Measurements from ENCODE around the gene SPINK13.

Gene SPINK13, protein sequence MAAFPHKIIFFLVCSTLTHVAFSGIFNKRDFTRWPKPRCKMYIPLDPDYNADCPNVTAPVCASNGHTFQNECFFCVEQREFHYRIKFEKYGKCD

DNA sequence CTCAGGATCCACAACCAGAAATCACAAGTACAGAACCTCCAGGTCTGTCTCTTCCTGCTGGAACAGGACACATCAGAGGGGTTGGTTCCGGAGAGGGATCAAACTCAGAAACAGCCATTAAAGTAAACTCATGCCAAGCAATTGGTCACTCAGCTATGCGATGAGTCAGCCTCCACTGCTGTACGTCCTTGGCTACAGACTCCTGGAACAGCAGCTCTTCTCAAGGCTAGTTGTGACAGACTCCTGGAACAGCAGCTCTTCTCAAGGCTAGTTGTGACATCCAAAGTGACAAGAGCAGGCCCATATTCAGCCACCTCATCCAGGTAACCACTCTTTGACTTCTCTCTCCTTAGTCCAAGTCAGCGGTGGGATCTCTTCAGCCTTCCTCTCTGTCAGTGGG, at the start of gene SPINK13:
Gene SPINK13, plus strand, starts transcription at position 229 of the 400 bp plus-strand sequence. CDS start 1,279 bp downstream, outside the sequence.
- no peak within 1 kb of the TSS for H3K27ac ChIP-seq
- TF ChIP-seq ZFX (IDR thresholded peaks at IDR 0.05; ENCODE audit: borderline replicate concordance), result no peak
- TF ChIP-seq, protein P1, sequence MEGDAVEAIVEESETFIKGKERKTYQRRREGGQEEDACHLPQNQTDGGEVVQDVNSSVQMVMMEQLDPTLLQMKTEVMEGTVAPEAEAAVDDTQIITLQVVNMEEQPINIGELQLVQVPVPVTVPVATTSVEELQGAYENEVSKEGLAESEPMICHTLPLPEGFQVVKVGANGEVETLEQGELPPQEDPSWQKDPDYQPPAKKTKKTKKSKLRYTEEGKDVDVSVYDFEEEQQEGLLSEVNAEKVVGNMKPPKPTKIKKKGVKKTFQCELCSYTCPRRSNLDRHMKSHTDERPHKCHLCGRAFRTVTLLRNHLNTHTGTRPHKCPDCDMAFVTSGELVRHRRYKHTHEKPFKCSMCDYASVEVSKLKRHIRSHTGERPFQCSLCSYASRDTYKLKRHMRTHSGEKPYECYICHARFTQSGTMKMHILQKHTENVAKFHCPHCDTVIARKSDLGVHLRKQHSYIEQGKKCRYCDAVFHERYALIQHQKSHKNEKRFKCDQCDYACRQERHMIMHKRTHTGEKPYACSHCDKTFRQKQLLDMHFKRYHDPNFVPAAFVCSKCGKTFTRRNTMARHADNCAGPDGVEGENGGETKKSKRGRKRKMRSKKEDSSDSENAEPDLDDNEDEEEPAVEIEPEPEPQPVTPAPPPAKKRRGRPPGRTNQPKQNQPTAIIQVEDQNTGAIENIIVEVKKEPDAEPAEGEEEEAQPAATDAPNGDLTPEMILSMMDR (IDR thresholded peaks at IDR 0.05), result no peak

DNA sequence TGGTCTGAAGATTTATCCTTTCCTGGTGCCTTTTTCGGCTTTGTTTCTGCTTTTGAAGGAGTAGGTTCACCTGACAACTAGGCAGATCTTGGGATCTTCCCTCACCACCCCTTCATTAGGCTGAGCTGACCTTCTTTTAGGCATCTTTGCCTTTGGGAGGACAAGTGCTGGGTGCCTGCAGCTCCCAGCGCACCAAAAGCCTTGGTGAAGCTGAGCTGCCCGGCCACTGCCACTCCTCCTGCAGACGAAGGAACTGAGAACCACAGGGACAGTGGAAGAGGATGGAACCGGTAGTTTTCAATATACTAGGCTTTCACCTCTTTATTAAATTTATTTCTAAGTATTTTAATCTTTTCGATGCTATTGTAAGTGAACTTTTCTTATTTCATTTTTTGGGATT, 47.1 kb upstream of the SPINK13 start:
- TF ChIP-seq, protein P1 (IDR thresholded peaks at IDR 0.05), result no peak
- no peak for TF ChIP-seq ZFX (IDR thresholded peaks at IDR 0.05; ENCODE audit: borderline replicate concordance)
- no peak overlapping the region for H3K27ac ChIP-seq

DNA sequence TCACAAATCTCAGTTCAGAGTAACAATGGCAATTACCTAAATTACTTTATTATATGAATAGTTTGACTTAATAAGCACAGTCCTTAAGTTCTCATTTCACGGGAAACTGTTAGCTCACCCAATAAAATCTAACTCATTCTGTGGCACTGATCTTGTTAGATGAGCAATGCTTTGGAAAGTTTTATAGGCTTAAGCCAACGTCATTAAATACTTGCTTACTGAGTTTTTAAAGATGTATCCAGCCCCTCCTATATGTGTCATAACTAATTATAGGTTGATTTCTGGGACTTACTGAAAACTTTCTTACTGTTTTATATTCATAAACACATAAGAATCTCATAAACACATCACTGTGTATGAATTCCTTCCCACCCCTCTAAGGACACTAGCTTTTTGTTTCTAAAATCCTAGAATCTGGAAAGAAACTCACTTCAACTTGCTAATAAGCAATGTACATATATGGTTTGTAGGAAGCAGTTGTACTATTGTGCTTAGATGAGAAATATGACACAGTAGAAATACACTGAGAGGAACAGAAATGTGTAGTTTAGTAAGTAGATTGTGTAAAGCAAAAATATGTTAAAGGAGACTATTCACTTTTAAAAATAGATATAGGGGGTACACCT, 44.4 kb upstream of the SPINK13 start:
- TF ChIP-seq, protein P1 (IDR thresholded peaks at IDR 0.05), result no peak
- no peak for TF ChIP-seq ZFX (IDR thresholded peaks at IDR 0.05; ENCODE audit: borderline replicate concordance)
- no peak overlapping the region for H3K27ac ChIP-seq

DNA sequence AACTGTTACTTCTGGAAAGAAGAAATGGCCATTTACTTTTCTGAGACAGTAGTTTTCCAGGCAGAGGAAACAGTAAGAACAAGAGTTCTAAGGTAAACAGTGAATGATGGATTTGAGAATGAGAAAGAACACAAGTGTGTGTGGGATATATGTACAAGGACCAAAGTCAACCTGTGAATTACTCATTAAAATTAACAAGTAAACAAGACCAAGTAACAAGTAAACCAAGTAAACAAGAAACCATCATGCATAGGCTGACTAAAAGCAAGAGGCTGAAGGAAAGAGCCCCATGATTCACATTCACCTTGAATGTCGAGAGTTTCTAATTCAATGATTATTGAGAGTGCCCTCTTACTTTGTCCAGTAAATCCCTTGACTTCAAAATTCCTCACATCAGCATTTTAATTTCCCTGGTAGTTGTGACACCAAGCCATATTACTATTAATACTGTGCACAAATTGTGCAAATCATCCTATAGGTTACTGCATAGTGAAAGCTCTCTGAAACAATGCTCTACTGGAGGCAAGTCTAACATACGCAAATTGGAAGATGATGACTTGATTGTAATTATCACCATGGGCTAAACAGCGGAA, 40.1 kb upstream of the SPINK13 start:
- H3K27ac ChIP-seq, result no peak overlapping the region
- TF ChIP-seq, protein P1 (IDR thresholded peaks at IDR 0.05), result no peak
- no peak for TF ChIP-seq ZFX (IDR thresholded peaks at IDR 0.05; ENCODE audit: borderline replicate concordance)

DNA sequence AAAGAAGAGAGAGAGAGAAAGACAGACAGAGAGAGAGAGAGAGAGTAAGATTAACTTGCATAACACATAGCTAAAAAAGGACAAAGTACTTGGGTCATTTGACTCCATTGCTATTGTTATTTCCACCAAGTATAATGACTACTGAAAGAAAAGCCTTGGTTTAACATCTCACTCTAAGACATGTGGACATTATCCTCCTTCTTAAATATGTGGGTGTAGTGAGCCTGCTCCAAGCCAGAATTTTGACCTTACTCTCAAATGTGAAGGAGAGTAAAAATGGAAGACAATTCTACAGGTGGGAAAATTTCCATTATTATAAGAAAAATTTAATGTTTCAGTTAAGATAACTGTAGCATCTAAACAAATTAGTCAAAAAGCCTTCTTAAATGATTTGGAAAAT, 38.8 kb upstream of the SPINK13 start:
- TF ChIP-seq, protein P1 (IDR thresholded peaks at IDR 0.05), result no peak
- no peak for TF ChIP-seq ZFX (IDR thresholded peaks at IDR 0.05; ENCODE audit: borderline replicate concordance)

DNA sequence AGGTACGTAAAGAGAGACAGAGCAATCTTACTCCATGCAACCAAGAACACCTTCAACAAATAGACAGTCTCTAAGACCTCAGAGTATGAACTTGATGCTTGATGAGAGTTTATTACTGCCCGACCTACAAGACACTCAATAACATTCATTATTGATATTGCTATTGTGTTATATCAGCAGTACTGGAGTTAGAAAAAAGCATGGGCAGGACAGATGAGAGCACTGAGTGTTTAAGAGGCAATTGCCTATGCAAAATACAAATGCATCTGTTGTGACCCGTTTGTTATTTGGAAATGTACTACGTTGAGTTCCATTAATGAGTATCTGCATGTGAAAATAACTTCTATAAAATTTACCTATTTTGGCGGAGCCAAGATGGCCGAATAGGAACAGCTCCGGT, 38.4 kb upstream of the SPINK13 start:
- no peak for TF ChIP-seq ZFX (IDR thresholded peaks at IDR 0.05; ENCODE audit: borderline replicate concordance)
- TF ChIP-seq, protein P1 (IDR thresholded peaks at IDR 0.05), result no peak

More for the DNA sequence above, 38.8 kb upstream of the SPINK13 start:
- no peak overlapping the region for H3K27ac ChIP-seq

DNA sequence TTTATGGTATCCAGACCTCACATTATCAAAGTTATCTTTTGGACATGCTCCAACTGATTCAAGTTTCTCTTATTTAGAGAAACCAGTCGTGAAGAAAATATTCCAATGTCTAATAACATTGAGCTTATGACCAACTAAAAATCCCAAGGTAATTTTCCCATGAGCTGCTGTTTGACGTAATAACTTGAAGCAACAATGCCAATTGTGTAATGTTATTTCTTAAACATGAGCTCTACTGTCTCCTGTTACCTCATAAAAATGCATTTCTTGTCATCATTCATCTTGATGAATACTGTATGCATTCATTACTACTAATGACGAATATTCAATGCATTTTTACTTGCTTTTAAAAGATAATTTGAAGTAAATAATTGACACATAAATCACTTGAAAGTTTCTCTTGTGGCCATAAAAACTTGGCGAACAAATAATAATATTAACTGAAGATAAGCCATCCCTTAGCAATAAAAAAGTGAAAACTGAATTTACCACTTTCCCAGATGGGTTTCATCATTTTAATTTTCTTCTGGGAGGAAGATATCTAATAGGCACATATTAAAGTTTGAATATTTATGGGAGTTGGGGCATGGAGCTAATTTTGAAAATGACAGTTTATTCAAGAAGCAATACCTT, 30.7 kb upstream of the SPINK13 start:
- H3K27ac ChIP-seq, result no peak overlapping the region
- TF ChIP-seq, protein P1 (IDR thresholded peaks at IDR 0.05), result no peak

More for the DNA sequence above, 38.4 kb upstream of the SPINK13 start:
- H3K27ac ChIP-seq, result no peak overlapping the region

Data from 22Rv1 (cell line).